Vagina (tissue), 2 donors: ENCODE measurements around the gene MR1.

Experiments used
- CTCF ChIP-seq, 3 experiments: fragments of 450-650 bp in 2 of 3; fragments of 200-600 bp in 1 of 3; sonication (generic) in 1 of 3; IDR thresholded peaks; one replicate each; pipeline ENCODE4 v1.5.1; 2017 to 2019; ENCODE audit warnings: antibody characterized with exemption in 3 of 3, mild to moderate bottlenecking in 2 of 3, moderate library complexity in 2 of 3
- POLR2A ChIP-seq, 2 donors: fragments of 450-650 bp; IDR thresholded peaks; one replicate each; pipeline ENCODE4 v1.6.1; 2017; ENCODE audit warnings: antibody characterized with exemption in 2 of 2, mild to moderate bottlenecking in 2 of 2, moderate library complexity in 2 of 2
- POLR2AphosphoS5 ChIP-seq, 2 donors: sonication (generic); formaldehyde crosslinking; IDR thresholded peaks; one replicate each; pipeline ENCODE4 v1.9.0; 2017; ENCODE audit warnings: antibody characterized with exemption in 2 of 2, mild to moderate bottlenecking in 2 of 2, low read depth in 1 of 2; ENCODE audit not compliant: insufficient read depth in 1 of 2

GRCh38 chr1:181012203-181012745 is 21.5 kb upstream of the MR1 start:
- no peak for TF ChIP-seq CTCF (IDR thresholded peaks at IDR 0.05)
- no peak for TF ChIP-seq POLR2A (IDR thresholded peaks at IDR 0.05)
- no peak for TF ChIP-seq POLR2AphosphoS5 (IDR thresholded peaks at IDR 0.05; ENCODE audit: insufficient read depth in 1 of 2, low read depth in 1 of 2)
